IPS-11a (cell line): Measurements from ENCODE around the gene WDR77.

Experiments
- H3K4me3 ChIP-seq: one replicate; pipeline ENCODE4 v1.5.1; 2013; ENCODE audit warnings: low read depth, low read length, control low read depth

WDR77 gene

DNA sequence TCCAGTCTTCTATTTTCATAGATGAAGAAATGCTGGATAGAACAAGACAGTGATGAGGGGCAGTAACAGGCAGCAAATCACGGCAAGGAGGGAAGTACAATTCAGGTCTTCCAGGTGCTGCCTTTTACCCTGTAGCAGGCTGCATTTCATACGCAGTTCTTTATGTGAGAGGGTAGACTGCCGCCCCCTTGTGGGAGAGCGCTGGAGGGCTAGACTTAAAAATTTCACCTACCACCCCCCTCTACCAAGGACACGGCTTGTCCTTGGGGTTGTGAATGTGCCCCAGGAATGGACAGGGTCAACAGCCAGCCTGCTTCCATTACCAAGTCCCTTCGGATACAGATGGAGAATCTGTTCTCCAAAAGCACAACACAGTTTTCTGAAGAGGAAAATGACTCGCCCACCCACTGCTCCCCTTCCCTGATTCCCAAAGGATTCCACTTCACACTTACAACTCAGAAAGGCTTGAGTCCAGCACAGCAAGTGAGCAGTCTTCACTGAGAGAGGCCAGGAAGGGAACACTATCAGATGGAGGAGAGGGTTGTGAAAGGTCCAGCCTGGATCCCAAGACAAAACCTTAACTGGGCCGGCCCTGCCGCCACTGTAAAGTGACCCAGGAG is 7.4 kb downstream of the WDR77 start:
- no peak overlapping the region for H3K4me3 ChIP-seq

DNA sequence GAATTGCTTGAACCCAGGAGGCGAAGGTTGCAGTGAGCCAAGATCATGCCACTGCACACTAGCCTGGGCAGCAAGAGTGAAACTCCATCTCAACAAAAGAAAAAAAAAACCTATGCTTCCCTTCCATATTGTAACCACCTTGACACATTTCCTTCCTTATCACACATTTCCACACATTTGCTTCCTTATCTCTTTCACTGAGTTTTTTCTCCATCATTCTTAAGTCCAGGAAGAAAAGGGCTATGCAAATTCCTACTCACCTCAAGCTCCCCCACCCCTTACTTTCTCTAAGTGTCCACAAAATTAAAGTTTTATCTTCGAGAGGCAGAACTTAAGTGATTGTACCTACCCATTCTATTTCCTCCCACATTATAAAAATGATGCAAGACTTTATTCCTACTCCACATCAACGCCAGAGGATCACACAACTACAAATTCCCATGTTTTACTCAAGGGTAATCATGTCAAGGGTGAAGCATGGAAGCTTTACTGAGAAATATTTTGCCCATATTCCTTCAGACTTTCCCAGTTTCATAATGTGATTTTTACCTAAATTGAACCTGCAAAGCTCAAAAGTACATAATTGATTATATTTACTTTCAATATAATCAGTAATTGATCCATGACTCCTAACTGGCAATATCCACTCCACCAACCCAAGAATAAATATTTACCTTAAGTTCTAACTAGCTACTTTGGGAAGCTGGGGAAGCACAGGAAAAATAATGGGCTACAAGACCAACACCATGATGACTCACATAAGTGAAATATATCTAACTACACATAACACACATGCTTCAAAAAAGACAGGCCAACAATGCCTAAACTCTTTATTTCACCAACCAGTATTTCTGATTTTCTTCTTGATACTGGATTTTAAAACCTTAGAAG is 9.3 kb downstream of the WDR77 start:
- H3K4me3 ChIP-seq, result no peak overlapping the region

DNA sequence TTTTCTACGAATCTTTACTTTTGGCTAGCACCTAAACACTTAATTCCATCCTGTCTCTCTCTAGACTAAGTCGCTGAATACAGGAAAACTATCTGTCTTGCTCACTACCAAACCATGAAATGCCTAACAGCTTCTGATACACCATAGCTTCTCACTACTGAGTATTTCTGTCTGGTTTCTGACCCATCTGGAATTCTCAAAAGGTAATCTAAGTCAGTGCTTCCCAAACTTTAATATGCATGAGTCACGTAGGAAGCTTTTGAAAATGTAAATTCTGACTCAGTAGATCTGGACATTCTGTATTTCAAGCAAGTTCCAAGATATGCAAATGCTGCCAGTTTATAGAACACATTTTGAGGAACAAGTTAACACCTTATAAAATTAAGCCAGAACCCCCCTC is 12.3 kb downstream of the WDR77 start:
- H3K4me3 ChIP-seq, result no peak overlapping the region

DNA sequence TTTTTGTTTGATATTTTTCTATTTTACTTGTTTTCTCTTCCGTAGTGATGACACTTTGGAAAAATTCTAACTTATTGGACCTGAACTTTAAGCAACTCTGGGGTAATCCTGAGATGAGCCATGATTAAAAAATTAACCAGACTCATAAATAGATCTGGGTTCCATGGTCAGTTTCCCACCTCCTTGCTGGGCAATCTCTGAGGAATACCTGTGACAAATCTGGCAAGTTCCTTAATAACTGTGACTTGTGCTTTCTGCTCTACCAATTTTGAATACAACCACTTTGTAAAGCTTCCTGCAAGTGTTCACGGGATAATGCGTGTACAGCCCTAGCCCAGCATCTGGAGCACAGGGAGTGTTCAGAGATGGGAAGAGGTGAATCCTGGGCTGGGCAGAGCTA is 24.8 kb downstream of the WDR77 start:
- no peak overlapping the region for H3K4me3 ChIP-seq

DNA sequence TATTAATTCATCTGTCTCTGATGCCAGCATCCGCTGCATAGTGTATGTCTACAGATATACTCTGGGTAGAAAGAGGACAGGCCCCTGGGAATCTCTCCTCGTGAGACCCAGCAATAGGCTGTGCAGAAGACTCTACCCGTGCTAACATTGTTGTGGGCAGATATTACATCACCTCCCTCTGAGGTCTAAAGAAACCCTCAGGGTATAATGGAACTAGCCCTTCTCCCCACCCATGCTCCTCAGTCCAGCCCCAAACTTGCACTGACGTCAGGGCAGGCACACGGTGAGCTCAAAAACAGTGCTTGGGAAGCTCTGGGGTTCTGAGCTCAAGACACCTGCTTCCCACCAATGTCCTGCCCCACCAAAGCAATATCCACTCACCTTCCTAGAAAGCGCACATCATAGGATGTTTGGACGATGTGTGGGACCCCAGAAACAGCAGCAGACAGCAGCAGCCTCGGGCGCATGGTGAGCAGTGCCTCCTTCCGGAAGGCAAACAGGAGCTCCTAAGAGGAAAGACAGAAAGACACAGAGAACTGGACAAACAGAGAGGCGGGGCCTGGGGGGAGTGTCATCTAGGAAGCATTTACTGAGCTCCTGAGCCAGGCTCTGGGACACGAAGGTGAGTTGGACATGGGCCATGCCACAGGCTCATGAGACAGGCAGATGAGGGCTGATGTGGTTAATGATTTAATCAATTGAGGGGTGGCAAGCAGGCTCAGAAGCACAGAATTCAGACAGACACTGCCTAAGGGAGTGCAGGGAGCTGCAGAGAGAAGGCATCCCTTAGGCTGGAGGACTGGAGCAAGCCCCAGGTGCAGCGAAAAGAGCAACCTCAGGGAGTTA is 26.3 kb downstream of the WDR77 start:
- H3K4me3 ChIP-seq, result no peak overlapping the region

DNA sequence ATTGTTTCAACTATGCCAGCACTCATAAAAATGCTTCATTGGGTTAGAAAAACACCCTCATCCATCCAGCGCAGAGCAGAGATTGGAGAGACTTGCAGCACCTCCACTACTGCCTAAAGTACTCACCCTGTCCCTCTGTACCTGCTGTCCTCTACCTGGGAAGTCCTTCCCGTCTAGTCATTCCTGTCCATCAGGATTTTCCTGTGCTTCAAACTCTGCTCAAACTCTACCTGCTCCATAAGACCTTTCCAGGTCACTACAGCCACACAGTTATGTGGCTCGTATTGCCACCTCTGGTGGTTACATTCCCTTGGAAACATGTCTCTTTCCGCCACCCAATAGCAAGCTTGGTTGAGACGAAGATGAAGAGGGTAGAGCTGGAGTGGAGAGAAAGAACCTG is 28.7 kb downstream of the WDR77 start:
- no peak overlapping the region for H3K4me3 ChIP-seq

DNA sequence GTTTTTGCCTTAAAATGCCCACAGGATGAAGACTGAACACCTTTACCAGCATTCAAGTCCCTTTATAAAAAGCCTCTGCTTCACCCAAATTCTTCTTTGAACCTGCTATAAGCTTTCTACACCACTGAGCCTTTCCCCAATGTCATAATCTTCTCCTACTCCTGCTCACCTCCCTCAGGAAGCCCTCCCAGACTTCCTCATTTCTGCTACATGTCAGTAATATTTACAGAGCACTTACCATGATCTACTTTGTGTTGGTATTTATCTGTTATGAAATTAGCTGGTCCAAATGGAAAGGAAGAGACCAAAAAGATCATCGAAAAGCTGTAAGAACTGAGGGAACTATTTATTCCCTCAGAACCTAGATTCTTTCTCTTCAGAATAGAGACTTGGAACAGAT is 30.0 kb downstream of the WDR77 start:
- no peak overlapping the region for H3K4me3 ChIP-seq

DNA sequence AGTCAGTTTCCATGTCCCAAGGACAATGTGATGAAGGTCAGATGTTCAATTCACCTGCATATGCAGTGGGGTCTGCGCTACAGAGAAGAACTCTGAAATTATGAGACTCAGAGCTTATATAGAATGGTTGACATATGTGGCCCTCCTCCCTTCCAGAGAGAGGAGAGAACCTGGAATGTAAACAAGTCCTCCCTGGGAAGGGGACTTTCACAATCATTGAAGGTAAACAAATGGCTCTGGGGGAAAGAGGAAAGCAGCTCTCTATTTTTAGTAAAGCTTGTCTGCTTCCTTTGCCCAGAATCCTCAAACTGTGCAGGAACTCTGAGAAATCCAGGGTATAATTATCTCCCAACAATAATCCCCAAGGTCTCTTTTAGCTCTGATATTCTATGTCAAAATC is 31.3 kb downstream of the WDR77 start:
- no peak overlapping the region for H3K4me3 ChIP-seq

DNA sequence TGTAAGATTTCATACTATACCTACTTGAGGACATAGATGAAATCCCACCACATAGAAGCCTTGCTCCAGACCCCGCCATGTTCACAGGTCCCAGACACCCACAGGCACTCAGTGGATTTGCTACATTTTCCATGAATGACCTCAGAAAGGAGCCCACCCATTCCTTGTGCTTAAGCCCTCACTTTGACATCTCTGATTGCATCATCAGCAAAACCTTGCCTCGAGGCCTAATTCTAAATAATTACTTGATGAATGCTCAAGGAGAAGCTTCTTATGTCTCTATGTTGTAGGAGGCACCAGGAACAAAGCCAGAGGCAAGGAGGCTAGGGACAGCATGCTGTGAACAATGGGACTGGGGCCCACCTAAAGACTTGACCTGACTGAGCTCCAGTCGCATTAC is 33.6 kb downstream of the WDR77 start:
- no peak overlapping the region for H3K4me3 ChIP-seq

DNA sequence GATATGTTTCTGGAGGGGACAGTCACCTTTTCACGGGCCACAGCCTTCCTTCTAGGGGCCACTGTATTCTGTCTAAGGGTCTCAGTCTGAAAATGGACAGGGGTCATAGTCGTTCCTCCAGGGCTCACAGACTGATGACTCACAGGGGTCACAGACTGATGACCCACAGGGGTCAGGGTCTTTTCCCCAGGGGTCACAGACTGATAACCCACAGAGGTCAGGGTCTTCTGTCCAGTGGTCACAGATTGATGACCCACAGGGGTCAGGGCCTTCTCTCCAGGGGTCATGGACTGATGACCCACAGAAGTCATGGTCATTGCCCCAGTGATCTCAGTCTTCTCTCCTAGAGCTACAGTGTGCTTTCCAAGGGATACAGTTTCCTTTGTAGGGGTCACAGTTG is 34.3 kb downstream of the WDR77 start:
- no peak overlapping the region for H3K4me3 ChIP-seq

DNA sequence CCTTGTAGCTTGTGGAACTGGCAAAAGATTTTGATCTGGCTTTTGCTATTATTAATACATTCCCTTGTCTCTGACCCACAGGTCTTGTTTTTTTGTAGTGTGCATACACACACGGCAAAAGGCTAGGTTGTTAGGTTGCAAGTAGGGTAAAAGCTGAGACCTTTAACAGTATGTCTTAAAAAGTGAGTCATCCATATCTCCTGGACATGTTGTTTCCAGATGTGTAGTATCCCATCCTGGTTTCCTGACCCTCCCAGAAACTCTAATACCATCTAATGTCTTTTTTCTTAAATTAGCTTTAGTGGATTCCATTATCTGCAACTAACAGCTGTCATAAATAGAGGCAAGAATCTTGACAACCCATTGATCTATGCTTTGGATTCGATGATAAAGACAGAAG is 36.2 kb downstream of the WDR77 start:
- no peak overlapping the region for H3K4me3 ChIP-seq

DNA sequence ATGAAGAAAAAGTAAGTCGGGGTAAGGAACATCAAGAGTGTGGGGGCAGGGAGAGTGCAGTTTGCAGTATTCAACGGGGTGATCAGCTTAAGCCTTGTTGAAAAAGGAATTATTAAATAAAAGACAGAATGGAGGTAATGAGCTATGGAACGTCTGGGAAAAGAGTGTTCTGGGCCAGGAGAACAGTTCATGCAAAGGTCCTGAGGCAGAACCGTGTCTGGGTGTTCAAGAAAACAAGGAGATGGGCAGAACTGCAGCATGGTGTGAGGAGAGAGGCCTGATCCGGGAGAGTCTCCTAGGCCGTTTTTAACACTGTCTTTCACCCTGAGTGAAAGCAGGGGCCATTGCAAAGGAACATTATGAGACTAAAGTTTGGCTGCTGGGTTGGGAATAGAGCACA is 41.8 kb downstream of the WDR77 start:
- no peak overlapping the region for H3K4me3 ChIP-seq

DNA sequence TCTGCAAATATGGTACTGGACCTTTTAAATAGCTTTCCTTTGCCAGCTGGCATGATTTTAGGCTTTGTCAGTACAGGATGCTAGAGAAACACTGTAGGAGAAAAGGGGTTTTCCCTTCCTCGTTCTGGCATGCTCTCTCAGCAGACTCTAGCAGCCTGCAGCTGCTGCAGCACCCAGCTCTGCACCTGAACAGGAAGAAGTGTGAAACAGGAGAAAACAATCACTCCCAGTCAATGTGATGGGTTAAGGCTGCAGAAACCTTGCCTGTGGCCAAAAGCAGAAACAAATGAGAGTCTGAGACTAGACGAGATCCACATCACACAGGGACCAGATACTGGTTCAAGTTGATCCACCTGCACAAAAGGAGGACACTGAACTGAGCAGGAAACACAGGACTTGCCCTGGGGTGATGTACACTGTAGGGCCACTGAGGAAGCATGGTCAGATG is 42.7 kb downstream of the WDR77 start:
- H3K4me3 ChIP-seq, result no peak overlapping the region

DNA sequence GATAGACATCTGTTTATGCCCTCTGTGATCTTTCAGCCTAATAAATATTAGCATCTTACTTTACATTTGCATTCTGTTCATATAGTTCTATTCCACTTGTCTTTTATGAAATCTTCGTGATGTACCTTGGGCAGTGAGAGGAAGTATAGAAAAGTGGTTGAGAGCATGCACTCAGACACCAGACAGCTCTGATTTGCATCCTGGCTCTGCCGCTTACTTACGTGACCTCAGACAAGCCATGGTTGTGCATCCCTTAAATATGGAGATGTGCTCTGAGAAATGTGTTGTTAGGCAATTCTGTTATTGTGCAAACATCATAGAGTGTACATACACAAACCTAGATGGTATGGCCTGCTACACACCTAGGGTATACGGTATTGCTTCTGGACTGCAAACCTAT is 44.5 kb downstream of the WDR77 start:
- no peak overlapping the region for H3K4me3 ChIP-seq

DNA sequence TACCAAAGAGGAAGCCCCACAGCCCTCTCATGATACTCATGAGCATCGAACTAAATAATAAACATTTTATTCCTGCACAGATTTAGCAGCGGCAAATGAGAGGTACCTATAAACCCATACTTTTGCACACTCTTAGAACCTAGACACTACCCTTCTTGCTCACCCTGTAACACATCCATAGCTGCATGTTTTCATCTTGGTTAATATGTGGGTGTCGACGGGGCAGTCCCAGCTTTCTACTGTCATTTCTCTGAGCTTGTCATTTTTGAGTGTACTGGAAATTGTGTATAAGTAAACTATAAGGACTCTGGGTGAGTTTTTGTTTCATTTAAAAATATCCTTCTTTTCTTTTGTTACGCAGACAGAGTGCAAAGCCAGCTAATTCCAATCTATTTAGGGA is 47.0 kb downstream of the WDR77 start:
- no peak overlapping the region for H3K4me3 ChIP-seq

DNA sequence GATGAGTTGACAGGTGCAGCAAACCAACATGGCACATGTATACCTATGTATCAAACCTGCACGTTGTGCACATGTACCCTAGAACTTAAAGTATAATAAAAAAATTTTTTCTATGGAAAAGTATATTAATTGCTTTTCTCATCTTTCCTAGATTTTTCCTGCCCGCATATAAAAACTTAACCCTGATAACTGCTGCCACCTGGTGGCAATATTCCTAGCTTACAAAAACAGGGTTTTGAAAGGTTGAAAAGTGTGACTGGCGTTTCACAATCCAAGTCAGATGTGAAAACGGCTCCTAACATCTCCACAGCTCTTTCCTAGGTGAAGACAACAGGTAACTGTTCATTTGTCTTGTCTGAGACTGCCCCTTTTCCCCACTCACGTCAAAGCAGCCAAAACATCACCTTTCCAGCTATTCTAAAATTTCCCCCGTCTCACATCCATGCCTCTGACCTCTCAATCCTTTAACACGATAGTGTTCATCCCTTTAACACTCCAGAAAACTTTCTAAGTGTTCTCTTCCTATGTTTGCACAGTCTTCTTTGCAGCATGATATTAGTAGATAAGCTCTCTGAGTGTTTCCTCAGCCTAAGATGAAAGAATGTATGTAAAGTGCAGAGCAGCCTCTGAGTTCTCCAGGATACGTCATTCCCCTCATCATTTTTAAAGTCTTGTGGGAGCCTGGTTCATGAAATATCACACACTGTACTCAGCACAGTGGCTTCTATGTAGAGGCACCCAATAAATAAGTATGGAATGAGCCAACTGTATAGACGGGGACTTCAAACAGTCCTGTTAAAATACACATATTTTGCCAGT is 49.1 kb downstream of the WDR77 start:
- no peak overlapping the region for H3K4me3 ChIP-seq

DNA sequence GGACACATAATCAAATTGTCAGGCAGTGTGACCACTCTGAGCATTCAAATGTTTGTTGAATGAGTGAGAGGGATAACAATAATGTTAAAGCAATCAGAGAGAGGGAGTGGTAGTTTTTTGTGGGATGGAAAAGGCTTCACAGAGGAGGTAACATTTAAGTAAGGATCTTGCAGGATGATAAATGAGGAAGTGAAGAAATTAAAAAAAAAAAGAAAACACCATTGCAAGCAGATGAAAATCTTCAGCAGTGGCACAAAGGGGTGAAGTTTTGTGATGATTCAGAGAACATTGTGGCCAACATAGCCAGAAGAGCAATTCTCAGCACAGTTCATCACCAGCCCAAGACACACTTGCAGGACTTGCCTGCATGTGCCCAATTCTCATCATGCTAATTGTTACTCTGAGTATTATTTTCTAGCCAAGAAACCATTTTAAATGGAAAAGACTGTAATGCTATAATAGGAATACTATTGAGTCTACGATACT is 56.6 kb downstream of the WDR77 start:
- H3K4me3 ChIP-seq, result no peak overlapping the region

DNA sequence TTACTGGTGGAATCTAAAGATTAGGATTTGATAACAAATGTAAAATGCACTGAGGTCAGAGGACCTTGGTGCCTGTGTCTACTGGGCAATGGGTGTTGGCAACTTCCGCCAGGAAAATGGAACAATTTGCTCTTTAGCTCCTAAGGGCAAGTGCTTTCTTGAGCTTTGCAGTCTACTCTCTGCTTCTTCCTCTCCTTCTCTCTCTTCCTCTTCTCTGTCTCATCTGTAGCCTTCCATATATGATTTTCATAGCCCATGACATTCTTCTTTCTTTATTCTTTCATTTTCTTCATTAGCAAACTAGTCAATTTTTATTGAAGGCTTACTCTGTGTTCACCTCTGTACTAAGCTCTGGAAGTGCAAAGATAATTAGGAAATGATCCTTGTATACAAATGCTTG is 57.0 kb downstream of the WDR77 start:
- H3K4me3 ChIP-seq, result no peak overlapping the region
